Measurements from ENCODE around the gene WEE2. TPM values are rescaled to one million over a fixed set of nuclear protein-coding genes. Genes with fewer than 3 reads are reported as not detected.
"Not testable (repeated sequence)": the region's sequence is repeated elsewhere in the genome, so short reads cannot be mapped to it uniquely, and the experiment has no call there.

The WEE2 gene
- total RNA-seq, 1 donor from 2014 or later: 0.05 TPM

- intact Hi-C loops (cut with micrococcal nuclease): no loop called here
Observed at GRCh38 chr7:141763797-141764196, 55.6 kb downstream of the WEE2 start, which contains the start of gene TAS2R3. Gene TAS2R3, plus strand, starts transcription at chr7:141764097. Its CDS starts 62 bp downstream, at chr7:141764159.

GRCh38 chr7:141770083-141770583, 62.0 kb downstream of the WEE2 start:
- intact Hi-C loops (cut with micrococcal nuclease): not testable (repeated sequence)

GRCh38 chr7:141776374-141776773, 68.2 kb downstream of the WEE2 start, which contains the start of gene TAS2R4:
Gene TAS2R4, plus strand, starts transcription at chr7:141776674. Its CDS starts 1,815 bp downstream, at chr7:141778489.
- intact Hi-C loops (cut with micrococcal nuclease): no loop called here

Other genes with a start within 250 kb of the WEE2 start
- 65.7 and 68.5 TPM in 2 replicates for gene AGK, start 156.9 kb upstream of the WEE2 start, total RNA-seq
- gene DENND11, start 6.2 kb upstream of the WEE2 start, total RNA-seq: 26.1 and 26.2 TPM in 2 replicates
- gene SSBP1, start 30.0 kb downstream of the WEE2 start, total RNA-seq: 173 and 179 TPM in 2 replicates
- 1.1 and 1.3 TPM in 2 replicates for gene TAS2R3, start 55.7 kb downstream of the WEE2 start, total RNA-seq
- 1.1 TPM in 2 replicates for gene TAS2R4, start 68.3 kb downstream of the WEE2 start, total RNA-seq
- gene TAS2R5, start 81.9 kb downstream of the WEE2 start, total RNA-seq: 0.55 and 0.64 TPM in 2 replicates
- gene PRSS37, start 133.1 kb downstream of the WEE2 start, total RNA-seq: not detected in 2 replicates
- gene OR9A4, start 208.0 kb downstream of the WEE2 start, total RNA-seq: not detected in 2 replicates
- not detected in 2 replicates for gene CLEC5A, start 238.6 kb downstream of the WEE2 start, total RNA-seq